GM23248 (cell line): Measurements from ENCODE around the gene KRT84. TPM values are rescaled to one million over a fixed set of nuclear protein-coding genes. Genes with fewer than 3 reads are reported as not detected.

Source experiments
- DNase-seq: peaks from one replicate; pipeline ENCODE4 v3.0.0-alpha.2; 2015
- H2AFZ ChIP-seq: fragments of 200-600 bp; sonication (generic); 2 replicates; pipeline ENCODE4 v1.6.1; 2016; ENCODE audit warnings: antibody characterized with exemption
- H3F3A ChIP-seq: fragments of 200-600 bp; sonication (generic); 2 replicates; pipeline ENCODE4 v1.6.1; 2016; ENCODE audit warnings: mild to moderate bottlenecking, antibody characterized with exemption, mixed run types; ENCODE audit not compliant: insufficient read depth
- H3K27ac ChIP-seq: fragments of 200-600 bp; sonication (generic); 2 replicates; pipeline ENCODE4 v1.5.1; 2016; ENCODE audit warnings: mild to moderate bottlenecking
- H3K27me3 ChIP-seq: fragments of 200-600 bp; sonication (generic); replicated peaks from 2 replicates; pipeline ENCODE4 v1.6.1; 2016; ENCODE audit warnings: mild to moderate bottlenecking; ENCODE audit not compliant: insufficient read depth
- H3K36me3 ChIP-seq: fragments of 200-600 bp; sonication (generic); 2 replicates; pipeline ENCODE4 v1.6.1; 2016; ENCODE audit warnings: low read depth, mild to moderate bottlenecking
- H3K4me1 ChIP-seq: fragments of 200-600 bp; sonication (generic); 2 replicates; pipeline ENCODE4 v1.6.1; 2016; ENCODE audit warnings: mild to moderate bottlenecking; ENCODE audit not compliant: insufficient read depth
- H3K4me2 ChIP-seq: fragments of 200-600 bp; sonication (generic); one replicate; pipeline ENCODE4 v1.6.1; 2016; ENCODE audit warnings: mild to moderate bottlenecking; ENCODE audit not compliant: unreplicated experiment
- H3K4me3 ChIP-seq: fragments of 200-600 bp; sonication (generic); 2 replicates; pipeline ENCODE4 v1.5.1; 2016; ENCODE audit warnings: mild to moderate bottlenecking
- H3K79me2 ChIP-seq: fragments of 200-600 bp; sonication (generic); 2 replicates; pipeline ENCODE4 v1.6.1; 2016; ENCODE audit warnings: mild to moderate bottlenecking; ENCODE audit not compliant: insufficient read depth
- H3K9ac ChIP-seq: fragments of 200-600 bp; sonication (generic); 2 replicates; pipeline ENCODE4 v1.6.1; 2016; ENCODE audit warnings: mild to moderate bottlenecking
- H3K9me2 ChIP-seq: fragments of 200-600 bp; sonication (generic); 2 replicates; pipeline ENCODE4 v1.6.1; 2016; ENCODE audit warnings: mixed run types, mild to moderate bottlenecking, moderate library complexity; ENCODE audit not compliant: insufficient read depth
- H3K9me3 ChIP-seq: fragments of 200-600 bp; sonication (generic); one replicate; pipeline ENCODE4 v1.6.1; 2017; ENCODE audit warnings: low read depth
- H4K20me1 ChIP-seq: fragments of 200-600 bp; sonication (generic); 2 replicates; pipeline ENCODE4 v1.6.0; 2016; ENCODE audit not compliant: insufficient read depth
- EZH2 ChIP-seq: fragments of 200-600 bp; sonication (generic); IDR thresholded peaks from 2 replicates; pipeline ENCODE4 v1.6.1; 2018; ENCODE audit warnings: antibody characterized with exemption, mild to moderate bottlenecking; ENCODE audit not compliant: insufficient read depth, poor library complexity, severe bottlenecking
- EZH2phosphoT487 ChIP-seq: fragments of 200-600 bp; sonication (generic); IDR thresholded peaks from 2 replicates; pipeline ENCODE4 v1.6.1; 2018; ENCODE audit warnings: antibody characterized with exemption, moderate library complexity, mild to moderate bottlenecking, low read depth; ENCODE audit not compliant: insufficient read depth
- WGBS, 2 experiments: methylation state at CpG; one replicate each; pipeline ENCODE4 v1.1.6; 2015 to 2017; ENCODE audit warnings: low lambda C conversion rate in 2 of 2, low coverage in 1 of 2; ENCODE audit errors: missing lambda C conversion rate in 2 of 2; 5-methylcytosine and 5-hydroxymethylcytosine counted together
- in situ Hi-C: fragments of 300-500 bp; cut with MboI; formaldehyde crosslinking; loops from 2 replicates; pipeline ENCODE4 v1.15.0; 2020
- polyA plus RNA-seq: library from polyadenylated mRNA; unstranded; fragments of >200 nt; fragmentation: Nextera tagmentation; extraction: Ambion mirVana; gene quantifications from 2 replicates; pipeline ENCODE4 v1.2.1, GENCODE V29; 2016
- total RNA-seq: library from RNA; depleted of rRNA; stranded (reverse); fragments of >200 nt; shearing (Covaris generic); gene quantifications from 2 replicates; pipeline ENCODE4 v1.2.3, GENCODE V29; 2014; rRNA removed

KRT84 gene
- total and polyA plus RNA-seq, 2 experiments from 2014 or later, result not detected

- H3K9me2 ChIP-seq, result no peaks in the 10 kb centered on the region
- TF ChIP-seq EZH2phosphoT487, result no peak
- TF ChIP-seq EZH2, result no peak
- H2AFZ ChIP-seq, result no peak overlapping the region
- peaks cover 8% of the 10 kb centered on the region for H3K27me3 ChIP-seq
- H3K27ac ChIP-seq, result no peak overlapping the region
- no peaks in the 10 kb centered on the region for H4K20me1 ChIP-seq
- H3K4me3 ChIP-seq, result no peak overlapping the region
- no peak for DNase-seq
- H3K4me1 ChIP-seq, result no peaks in the 10 kb centered on the region
- 59 to 65% methylated on average over 10 of the region's 10 CpGs for WGBS, 2 experiments
- no peaks in the 10 kb centered on the region for H3F3A ChIP-seq
- no peak overlapping the region for H3K4me2 ChIP-seq
- H3K36me3 ChIP-seq, result no peaks in the 10 kb centered on the region
- H3K9ac ChIP-seq, result no peak overlapping the region
- no peaks in the 10 kb centered on the region for H3K79me2 ChIP-seq
- in situ Hi-C loops, result no loop called here
- no peaks in the 10 kb centered on the region for H3K9me3 ChIP-seq
Measured at GRCh38 chr12:52327830-52328500, 57.5 kb downstream of the KRT84 start.

Other genes with a start within 250 kb of the KRT84 start
- 0.38 and 0.65 TPM in 2 replicates for gene KRT80, start 193.6 kb downstream of the KRT84 start, total RNA-seq
- 1.3 TPM in 2 replicates for gene KRT80, start 193.6 kb downstream of the KRT84 start, polyA plus RNA-seq
- 5.7 and 11.0 TPM in 2 replicates for gene KRT7, start 152.4 kb downstream of the KRT84 start, total RNA-seq
- 14.4 and 17.4 TPM in 2 replicates for gene KRT7, start 152.4 kb downstream of the KRT84 start, polyA plus RNA-seq
- 0.11 TPM in 1 of 2 replicates, not detected in the other for gene KRT86, start 111.0 kb downstream of the KRT84 start, total RNA-seq
- 0.16 and 0.27 TPM in 2 replicates for gene KRT86, start 111.0 kb downstream of the KRT84 start, polyA plus RNA-seq
- gene KRT81, start 94.1 kb downstream of the KRT84 start, total RNA-seq, result 0.11 TPM in 1 of 2 replicates, not detected in the other
- 0.34 and 0.95 TPM in 2 replicates for gene KRT81, start 94.1 kb downstream of the KRT84 start, polyA plus RNA-seq
- gene KRT83, start 64.3 kb downstream of the KRT84 start, total RNA-seq, result not detected in 2 replicates
- gene KRT83, start 64.3 kb downstream of the KRT84 start, polyA plus RNA-seq, result not detected in 2 replicates
- not detected in 2 replicates for gene KRT85, start 18.2 kb downstream of the KRT84 start, total RNA-seq
- not detected in 2 replicates for gene KRT85, start 18.2 kb downstream of the KRT84 start, polyA plus RNA-seq
- not detected in 2 replicates for gene KRT82, start 20.7 kb upstream of the KRT84 start, total RNA-seq
- not detected in 2 replicates for gene KRT82, start 20.7 kb upstream of the KRT84 start, polyA plus RNA-seq
- not detected in 2 replicates for gene KRT75, start 48.7 kb upstream of the KRT84 start, total RNA-seq
- gene KRT75, start 48.7 kb upstream of the KRT84 start, polyA plus RNA-seq, result not detected in 2 replicates
- gene KRT6B, start 66.5 kb upstream of the KRT84 start, total RNA-seq, result not detected in 2 replicates
- not detected in 2 replicates for gene KRT6B, start 66.5 kb upstream of the KRT84 start, polyA plus RNA-seq
- not detected in 2 replicates for gene KRT6C, start 88.2 kb upstream of the KRT84 start, total RNA-seq
- not detected in 2 replicates for gene KRT6C, start 88.2 kb upstream of the KRT84 start, polyA plus RNA-seq
- not detected in 2 replicates for gene KRT6A, start 107.6 kb upstream of the KRT84 start, total RNA-seq
- not detected in 2 replicates for gene KRT6A, start 107.6 kb upstream of the KRT84 start, polyA plus RNA-seq
- gene KRT5, start 134.7 kb upstream of the KRT84 start, total RNA-seq, result not detected in 2 replicates
- gene KRT5, start 134.7 kb upstream of the KRT84 start, polyA plus RNA-seq, result not detected in 2 replicates
- not detected in 2 replicates for gene KRT71, start 167.5 kb upstream of the KRT84 start, total RNA-seq
- not detected in 2 replicates for gene KRT71, start 167.5 kb upstream of the KRT84 start, polyA plus RNA-seq
- gene KRT74, start 188.2 kb upstream of the KRT84 start, total RNA-seq, result not detected in 2 replicates
- not detected in 2 replicates for gene KRT74, start 188.2 kb upstream of the KRT84 start, polyA plus RNA-seq
- not detected in 2 replicates for gene KRT72, start 215.8 kb upstream of the KRT84 start, total RNA-seq
- not detected in 2 replicates for gene KRT72, start 215.8 kb upstream of the KRT84 start, polyA plus RNA-seq
- gene KRT73, start 232.9 kb upstream of the KRT84 start, total RNA-seq, result not detected in 2 replicates
- gene KRT73, start 232.9 kb upstream of the KRT84 start, polyA plus RNA-seq, result not detected in 2 replicates